Neural progenitor cell (in vitro differentiated cells): ENCODE data around the gene KANSL2. TPM values are rescaled to one million over a fixed set of nuclear protein-coding genes. Genes with fewer than 3 reads are reported as not detected.
A peak's percentile ranks its signal among the peaks of the same experiment; 100 is the strongest.

Experiments
- DNase-seq: peaks from one replicate; pipeline ENCODE4 v3.0.0-alpha.2; 2016; ENCODE audit warnings: low spot score
- H2AFZ ChIP-seq: fragments of 200-600 bp; sonication (generic); replicated peaks from 2 replicates; pipeline ENCODE4 v1.6.1; 2016; ENCODE audit warnings: antibody characterized with exemption
- H3F3A ChIP-seq: fragments of 200-600 bp; sonication (generic); 2 replicates; pipeline ENCODE4 v1.6.1; 2016; ENCODE audit warnings: antibody characterized with exemption, low read depth
- H3K27ac ChIP-seq: fragments of 200-600 bp; sonication (generic); 2 replicates; pipeline ENCODE4 v1.5.1; 2016; ENCODE audit warnings: mild to moderate bottlenecking
- H3K27me3 ChIP-seq: fragments of 200-600 bp; sonication (generic); 2 replicates; pipeline ENCODE4 v1.6.1; 2016; ENCODE audit warnings: mild to moderate bottlenecking, moderate library complexity
- H3K36me3 ChIP-seq: fragments of 200-600 bp; sonication (generic); 2 replicates; pipeline ENCODE4 v1.5.1; 2016
- H3K4me1 ChIP-seq: fragments of 200-600 bp; sonication (generic); 2 replicates; pipeline ENCODE4 v1.6.1; 2016; ENCODE audit warnings: mixed run types
- H3K4me2 ChIP-seq: fragments of 200-600 bp; sonication (generic); 2 replicates; pipeline ENCODE4 v1.6.1; 2016
- H3K4me3 ChIP-seq: fragments of 200-600 bp; sonication (generic); 2 replicates; pipeline ENCODE4 v1.5.1; 2016
- H3K79me2 ChIP-seq: fragments of 200-600 bp; sonication (generic); 2 replicates; pipeline ENCODE4 v1.6.1; 2016; ENCODE audit warnings: low read depth
- H3K9ac ChIP-seq: fragments of 200-600 bp; sonication (generic); 2 replicates; pipeline ENCODE4 v1.6.1; 2016
- H3K9me3 ChIP-seq: fragments of 200-600 bp; sonication (generic); 2 replicates; pipeline ENCODE4 v1.5.1; 2016; ENCODE audit warnings: low read depth
- H4K20me1 ChIP-seq: fragments of 200-600 bp; sonication (generic); 2 replicates; pipeline ENCODE4 v1.6.1; 2016; ENCODE audit warnings: low read depth
- H3K27ac Mint-ChIP-seq: 3 replicates; pipeline ENCODE4 v1.8.0; 2021; ENCODE audit warnings: mixed read lengths
- H3K27me3 Mint-ChIP-seq: 2 replicates; pipeline ENCODE4 v1.8.0; 2022; ENCODE audit warnings: low read depth, mild to moderate bottlenecking, inconsistent platforms, moderate library complexity, mixed read lengths; ENCODE audit not compliant: insufficient read depth
- H3K36me3 Mint-ChIP-seq: 3 replicates; pipeline ENCODE4 v1.8.0; 2021; ENCODE audit warnings: mixed read lengths
- H3K4me1 Mint-ChIP-seq: 3 replicates; pipeline ENCODE4 v1.8.0; 2021; ENCODE audit warnings: mixed read lengths
- H3K4me3 Mint-ChIP-seq: 3 replicates; pipeline ENCODE4 v1.8.0; 2021; ENCODE audit warnings: mild to moderate bottlenecking, moderate library complexity, mixed read lengths
- H3K9me3 Mint-ChIP-seq: 3 replicates; pipeline ENCODE4 v1.8.0; 2020; ENCODE audit warnings: mixed read lengths
- EZH2 ChIP-seq: fragments of 200-600 bp; sonication (generic); IDR thresholded peaks from 2 replicates; pipeline ENCODE4 v1.6.1; 2017; ENCODE audit warnings: antibody characterized with exemption, mild to moderate bottlenecking, moderate library complexity
- EZH2phosphoT487 ChIP-seq: fragments of 200-600 bp; sonication (generic); IDR thresholded peaks from 2 replicates; pipeline ENCODE4 v1.6.1; 2017; ENCODE audit warnings: antibody characterized with exemption
- total RNA-seq: library from RNA; depleted of rRNA; stranded (reverse); fragments of >200 nt; gene quantifications from 2 replicates; pipeline ENCODE4 v1.2.3, GENCODE V29; 2015; ENCODE audit warnings: low replicate concordance
- TF ChIP-seq, protein P1 (sequence below): fragments of 200-600 bp; sonication (generic); IDR thresholded peaks from 2 replicates; pipeline ENCODE4 v1.5.1; 2017; ENCODE audit warnings: antibody characterized with exemption, mild to moderate bottlenecking

Gene KANSL2
- total RNA-seq, 1 donor from 2014 or later: 82.6 TPM

DNA sequence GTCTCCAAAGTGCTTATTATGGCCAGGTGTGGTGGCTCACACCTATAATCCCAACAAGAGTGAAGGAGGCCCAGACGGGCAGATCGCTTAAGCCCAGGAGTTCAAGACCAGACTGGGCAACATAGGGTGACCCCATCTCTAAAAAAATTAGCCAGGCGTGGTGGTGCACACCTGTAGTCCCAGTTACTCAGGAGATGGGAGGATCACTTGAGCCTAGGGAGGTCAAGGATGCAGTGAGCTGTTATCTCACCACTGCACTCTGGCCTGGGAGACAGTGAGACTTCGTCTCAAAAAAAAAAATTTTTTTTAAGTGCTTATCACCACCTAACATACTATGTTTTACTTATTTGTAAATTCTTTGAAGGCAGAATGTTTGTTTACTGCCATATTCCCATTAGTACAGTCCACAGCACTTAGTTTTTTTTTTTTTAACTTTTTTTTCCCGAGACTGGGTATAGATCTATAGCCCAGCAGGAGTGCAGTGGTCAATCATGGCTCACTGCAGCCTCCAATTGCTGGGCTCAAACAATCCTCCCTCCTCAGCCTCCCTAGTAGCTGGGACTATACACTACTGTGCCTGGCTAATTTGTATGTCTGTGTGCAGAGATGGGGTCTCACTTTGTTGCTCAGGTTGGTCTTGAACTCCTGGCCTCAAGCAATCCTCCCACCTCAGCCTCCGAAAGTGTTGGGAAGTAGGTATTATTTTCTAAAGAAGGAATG, 4.7 kb upstream of the KANSL2 start:
- peaks cover 2% of the 10 kb centered on the region for H3K27me3 Mint-ChIP-seq
- no peak overlapping the region for H3K27ac ChIP-seq
- no peaks in the 10 kb centered on the region for H3K9me3 Mint-ChIP-seq

GRCh38 chr12:48686037-48686595, 4.1 kb upstream of the KANSL2 start:
- Mint-ChIP-seq H3K4me1 (peaks cover 3% of the 10 kb centered on the region), H3K36me3 (peaks cover 12% of the 10 kb centered on the region), H3K9me3 (no peaks in the 10 kb centered on the region), H3K27ac (no peak overlapping the region), H3K27me3 (peaks cover 2% of the 10 kb centered on the region), H3K4me3 (no peak overlapping the region)
- Histone ChIP-seq H3K27ac (no peak overlapping the region), H3K36me3 (peaks cover 4% of the 10 kb centered on the region), H3K4me1 (no peaks in the 10 kb centered on the region), H2AFZ (no peak overlapping the region), H3K27me3 (peaks cover 10% of the 10 kb centered on the region), H3K9me3 (no peaks in the 10 kb centered on the region), H3K4me2 (no peak overlapping the region), H3K79me2 (peaks cover 17% of the 10 kb centered on the region), H3F3A (peaks cover 15% of the 10 kb centered on the region), H4K20me1 (peaks cover 18% of the 10 kb centered on the region), H3K4me3 (no peak overlapping the region), H3K9ac (no peak overlapping the region)
- DNase-seq: no peak
- TF ChIP-seq EZH2phosphoT487: no peak
- no peak for TF ChIP-seq EZH2
- TF ChIP-seq, protein P1, sequence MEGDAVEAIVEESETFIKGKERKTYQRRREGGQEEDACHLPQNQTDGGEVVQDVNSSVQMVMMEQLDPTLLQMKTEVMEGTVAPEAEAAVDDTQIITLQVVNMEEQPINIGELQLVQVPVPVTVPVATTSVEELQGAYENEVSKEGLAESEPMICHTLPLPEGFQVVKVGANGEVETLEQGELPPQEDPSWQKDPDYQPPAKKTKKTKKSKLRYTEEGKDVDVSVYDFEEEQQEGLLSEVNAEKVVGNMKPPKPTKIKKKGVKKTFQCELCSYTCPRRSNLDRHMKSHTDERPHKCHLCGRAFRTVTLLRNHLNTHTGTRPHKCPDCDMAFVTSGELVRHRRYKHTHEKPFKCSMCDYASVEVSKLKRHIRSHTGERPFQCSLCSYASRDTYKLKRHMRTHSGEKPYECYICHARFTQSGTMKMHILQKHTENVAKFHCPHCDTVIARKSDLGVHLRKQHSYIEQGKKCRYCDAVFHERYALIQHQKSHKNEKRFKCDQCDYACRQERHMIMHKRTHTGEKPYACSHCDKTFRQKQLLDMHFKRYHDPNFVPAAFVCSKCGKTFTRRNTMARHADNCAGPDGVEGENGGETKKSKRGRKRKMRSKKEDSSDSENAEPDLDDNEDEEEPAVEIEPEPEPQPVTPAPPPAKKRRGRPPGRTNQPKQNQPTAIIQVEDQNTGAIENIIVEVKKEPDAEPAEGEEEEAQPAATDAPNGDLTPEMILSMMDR: no peak

More for the DNA sequence above, 4.7 kb upstream of the KANSL2 start:
- Mint-ChIP-seq H3K27ac (no peak overlapping the region), H3K36me3 (peaks cover 12% of the 10 kb centered on the region), H3K4me1 (no peaks in the 10 kb centered on the region), H3K4me3 (no peak overlapping the region)
- Histone ChIP-seq H3K36me3 (peaks cover 4% of the 10 kb centered on the region), H3F3A (peaks cover 15% of the 10 kb centered on the region), H3K4me2 (no peak overlapping the region), H3K9ac (no peak overlapping the region), H3K4me3 (no peak overlapping the region), H3K4me1 (no peaks in the 10 kb centered on the region), H3K79me2 (peaks cover 12% of the 10 kb centered on the region), H3K9me3 (no peaks in the 10 kb centered on the region), H3K27me3 (peaks cover 10% of the 10 kb centered on the region), H2AFZ (no peak overlapping the region), H4K20me1 (peaks cover 17% of the 10 kb centered on the region)
- DNase-seq: no peak
- TF ChIP-seq EZH2phosphoT487 (no peak), EZH2 (no peak)
- TF ChIP-seq, protein P1: no peak

DNA sequence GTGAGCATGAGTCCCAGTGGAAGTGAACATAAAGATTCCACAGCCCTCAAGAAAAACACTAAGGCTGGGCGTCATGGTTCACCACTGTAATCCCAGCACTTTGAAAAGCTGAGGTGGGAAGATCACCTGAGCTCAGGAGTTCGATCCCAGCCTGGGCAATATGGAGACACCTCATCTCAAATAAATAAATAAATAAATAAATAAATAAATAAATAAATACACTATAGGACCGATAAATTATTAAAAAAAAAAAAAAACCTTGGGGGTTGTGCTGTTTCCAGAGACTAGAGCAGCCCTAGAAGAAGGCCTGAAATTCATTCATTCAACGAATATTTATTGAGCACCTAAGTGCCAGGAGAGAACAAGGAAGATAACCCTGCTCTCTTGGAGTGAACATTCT, 1.5 kb upstream of the KANSL2 start:
- H3K4me3 Mint-ChIP-seq: peak overlapping the region; percentile 66
- peaks cover 2% of the 10 kb centered on the region for H3K27me3 Mint-ChIP-seq

More for the DNA sequence above, 1.5 kb upstream of the KANSL2 start:
- no peak overlapping the region for H3K27ac ChIP-seq
- H2AFZ ChIP-seq: no peak overlapping the region
- no peak overlapping the region for H3K4me2 ChIP-seq
- Mint-ChIP-seq H3K9me3 (no peaks in the 10 kb centered on the region), H3K36me3 (peaks cover 24% of the 10 kb centered on the region), H3K4me1 (peaks cover 25% of the 10 kb centered on the region), H3K27ac (no peak overlapping the region)
- no peak for DNase-seq
- no peak for TF ChIP-seq EZH2
- TF ChIP-seq, protein P1: no peak
- no peak for TF ChIP-seq EZH2phosphoT487
- peaks cover 10% of the 10 kb centered on the region for H3K36me3 ChIP-seq
- H3K4me3 ChIP-seq: no peak overlapping the region
- H3K4me1 ChIP-seq: peaks cover 17% of the 10 kb centered on the region
- peaks cover 6% of the 10 kb centered on the region for H3F3A ChIP-seq
- peaks cover 35% of the 10 kb centered on the region for H3K79me2 ChIP-seq
- H3K9me3 ChIP-seq: no peaks in the 10 kb centered on the region
- peaks cover 10% of the 10 kb centered on the region for H3K27me3 ChIP-seq
- peaks cover 28% of the 10 kb centered on the region for H4K20me1 ChIP-seq
- no peak overlapping the region for H3K9ac ChIP-seq
